ENCODE data around the gene LAMP5.

The LAMP5 gene

GRCh38 chr20:9514461-9515213, at the start of gene LAMP5:
Gene LAMP5, plus strand, starts transcription at chr20:9514590. Its CDS starts 263 bp downstream, at chr20:9514853.
- no peak for DNase-seq (ENCODE audit: low read depth in 3 of 3)

- DNase-seq (ENCODE audit: low read depth in 3 of 3) = no peak
Measured at GRCh38 chr20:9467995-9468394, 46.4 kb upstream of the LAMP5 start.

- DNase-seq (ENCODE audit: low read depth in 3 of 3) = no peak
Measured at GRCh38 chr20:9474835-9475415, 39.5 kb upstream of the LAMP5 start.

- DNase-seq (ENCODE audit: low read depth in 3 of 3) = no peak
Measured at GRCh38 chr20:9475456-9475855, 38.9 kb upstream of the LAMP5 start.

- no peak for DNase-seq (ENCODE audit: low read depth in 3 of 3)
Measured at GRCh38 chr20:9476174-9476573, 38.2 kb upstream of the LAMP5 start.

- DNase-seq (ENCODE audit: low read depth in 3 of 3) = no peak
Measured at GRCh38 chr20:9476637-9477036, 37.8 kb upstream of the LAMP5 start.

GRCh38 chr20:9478771-9479170, 35.6 kb upstream of the LAMP5 start:
- DNase-seq (ENCODE audit: low read depth in 3 of 3) = no peak

- DNase-seq (ENCODE audit: low read depth in 3 of 3) = no peak
Measured at GRCh38 chr20:9480066-9480465, 34.3 kb upstream of the LAMP5 start.

- no peak for DNase-seq (ENCODE audit: low read depth in 3 of 3)
Measured at GRCh38 chr20:9482180-9482579, 32.2 kb upstream of the LAMP5 start.

GRCh38 chr20:9483131-9483530, 31.3 kb upstream of the LAMP5 start:
- DNase-seq (ENCODE audit: low read depth in 3 of 3) = no peak

GRCh38 chr20:9485614-9486340, 28.6 kb upstream of the LAMP5 start:
- no peak for DNase-seq (ENCODE audit: low read depth in 3 of 3)

GRCh38 chr20:9487231-9487630, 27.2 kb upstream of the LAMP5 start:
- no peak for DNase-seq (ENCODE audit: low read depth in 3 of 3)

GRCh38 chr20:9488063-9488462, 26.3 kb upstream of the LAMP5 start:
- no peak for DNase-seq (ENCODE audit: low read depth in 3 of 3)

GRCh38 chr20:9490161-9490560, 24.2 kb upstream of the LAMP5 start:
- DNase-seq (ENCODE audit: low read depth in 3 of 3) = no peak

- DNase-seq (ENCODE audit: low read depth in 3 of 3) = no peak
Measured at GRCh38 chr20:9490631-9491030, 23.8 kb upstream of the LAMP5 start.

- DNase-seq (ENCODE audit: low read depth in 3 of 3) = no peak
Measured at GRCh38 chr20:9491324-9491723, 23.1 kb upstream of the LAMP5 start.

GRCh38 chr20:9492067-9492466, 22.3 kb upstream of the LAMP5 start:
- no peak for DNase-seq (ENCODE audit: low read depth in 3 of 3)

GRCh38 chr20:9493803-9494202, 20.6 kb upstream of the LAMP5 start:
- DNase-seq (ENCODE audit: low read depth in 3 of 3) = no peak

GRCh38 chr20:9495701-9496100, 18.7 kb upstream of the LAMP5 start:
- no peak for DNase-seq (ENCODE audit: low read depth in 3 of 3)

GRCh38 chr20:9496155-9496554, 18.2 kb upstream of the LAMP5 start:
- DNase-seq (ENCODE audit: low read depth in 3 of 3) = no peak

GRCh38 chr20:9498322-9498721, 16.1 kb upstream of the LAMP5 start:
- no peak for DNase-seq (ENCODE audit: low read depth in 3 of 3)

GRCh38 chr20:9499126-9499899, 15.1 kb upstream of the LAMP5 start:
- no peak for DNase-seq (ENCODE audit: low read depth in 3 of 3)

Measured in stimulated activated CD4-positive, alpha-beta T cell treated with anti-CD3 and anti-CD28 coated beads, TNF-alpha, amount 100 ng/mL, for 48 hours (primary cell).